Subcutaneous abdominal adipose tissue (tissue), 5 donors: Measurements from ENCODE around the gene TMED6.

Experiments
- H3K27ac ChIP-seq: one replicate; pipeline ENCODE4 v1.7.0; 2013; ENCODE audit warnings: low read depth, mild to moderate bottlenecking, inconsistent platforms, low read length, moderate library complexity
- H3K27me3 ChIP-seq, 5 donors: one replicate each; pipeline ENCODE4 v1.7.0; 2013; ENCODE audit warnings: low read length in 5 of 5, inconsistent platforms in 1 of 5; ENCODE audit not compliant: control insufficient read depth in 5 of 5, insufficient read depth in 4 of 5
- H3K36me3 ChIP-seq, 5 donors: one replicate each; pipeline ENCODE4 v1.7.0; 2013; ENCODE audit warnings: low read length in 5 of 5; ENCODE audit not compliant: control insufficient read depth in 5 of 5, insufficient read depth in 5 of 5
- H3K4me1 ChIP-seq, 5 donors: one replicate each; pipeline ENCODE4 v1.7.0; 2013; ENCODE audit warnings: low read length in 5 of 5, mild to moderate bottlenecking in 3 of 5, moderate library complexity in 1 of 5; ENCODE audit not compliant: control insufficient read depth in 5 of 5, insufficient read depth in 5 of 5
- H3K4me3 ChIP-seq, 5 donors: one replicate each; pipeline ENCODE4 v1.7.0; 2013; ENCODE audit warnings: low read length in 5 of 5, low read depth in 1 of 5
- H3K9ac ChIP-seq, 5 donors: one replicate each; pipeline ENCODE4 v1.7.0; 2013; ENCODE audit warnings: low read length in 5 of 5, mild to moderate bottlenecking in 4 of 5, moderate library complexity in 3 of 5
- H3K9me3 ChIP-seq, 5 donors: one replicate each; pipeline ENCODE4 v1.7.0; 2013; ENCODE audit warnings: low read length in 5 of 5; ENCODE audit not compliant: control insufficient read depth in 5 of 5
- donor health status: healthy.
- donor health status: healthy.
- donor health status: healthy.
- donor health status: healthy.
- donor health status: healthy.

Gene TMED6

GRCh38 chr16:69325784-69326171 is 25.8 kb downstream of the TMED6 start:
- H3K27me3 ChIP-seq: no peaks in the 10 kb centered on the region
- H3K36me3 ChIP-seq: peaks cover 0 to 63% (median 54%) of the 10 kb centered on the region in 5 donors
- no peak overlapping the region for H3K4me3 ChIP-seq
- no peaks in the 10 kb centered on the region for H3K9me3 ChIP-seq
- peaks cover 7 to 59% (median 43%) of the 10 kb centered on the region in 5 donors for H3K4me1 ChIP-seq
- peak overlapping the region in 1 of 5 donors; percentile 23 for H3K9ac ChIP-seq
- H3K27ac ChIP-seq: no peak overlapping the region

- Histone ChIP-seq H3K36me3 (peaks cover 0 to 73% (median 64%) of the 10 kb centered on the region in 5 donors), H3K9me3 (no peaks in the 10 kb centered on the region), H3K9ac (no peak overlapping the region), H3K4me1 (peaks cover 7 to 54% (median 37%) of the 10 kb centered on the region in 5 donors), H3K4me3 (no peak overlapping the region), H3K27me3 (no peaks in the 10 kb centered on the region), H3K27ac (no peak overlapping the region)
Measured at GRCh38 chr16:69324585-69325253, 26.9 kb downstream of the TMED6 start.

GRCh38 chr16:69324013-69324531 is 27.5 kb downstream of the TMED6 start:
- H3K9me3 ChIP-seq: no peaks in the 10 kb centered on the region
- no peak overlapping the region for H3K27ac ChIP-seq
- H3K4me1 ChIP-seq: peaks cover 6 to 48% (median 31%) of the 10 kb centered on the region in 5 donors
- H3K36me3 ChIP-seq: peaks cover 0 to 80% (median 71%) of the 10 kb centered on the region in 5 donors
- no peak overlapping the region for H3K4me3 ChIP-seq
- no peaks in the 10 kb centered on the region for H3K27me3 ChIP-seq
- no peak overlapping the region for H3K9ac ChIP-seq

GRCh38 chr16:69323415-69323814 is 28.2 kb downstream of the TMED6 start:
- peaks cover 0 to 85% (median 76%) of the 10 kb centered on the region in 5 donors for H3K36me3 ChIP-seq
- H3K9ac ChIP-seq: peak overlapping the region in 1 of 5 donors; percentile 47
- no peak overlapping the region for H3K4me3 ChIP-seq
- H3K4me1 ChIP-seq: peaks cover 6 to 41% (median 24%) of the 10 kb centered on the region in 5 donors
- no peaks in the 10 kb centered on the region for H3K27me3 ChIP-seq
- no peak overlapping the region for H3K27ac ChIP-seq
- no peaks in the 10 kb centered on the region for H3K9me3 ChIP-seq

GRCh38 chr16:69322343-69322742 is 29.2 kb downstream of the TMED6 start:
- peaks cover 6 to 32% (median 17%) of the 10 kb centered on the region in 5 donors for H3K4me1 ChIP-seq
- no peak overlapping the region for H3K4me3 ChIP-seq
- H3K36me3 ChIP-seq: peaks cover 0 to 87% (median 80%) of the 10 kb centered on the region in 5 donors
- H3K27me3 ChIP-seq: no peaks in the 10 kb centered on the region
- H3K9ac ChIP-seq: no peak overlapping the region
- no peaks in the 10 kb centered on the region for H3K9me3 ChIP-seq
- H3K27ac ChIP-seq: no peak overlapping the region

- peaks cover 0 to 91% (median 86%) of the 10 kb centered on the region in 5 donors for H3K36me3 ChIP-seq
- no peaks in the 10 kb centered on the region for H3K9me3 ChIP-seq
- no peaks in the 10 kb centered on the region for H3K27me3 ChIP-seq
- no peak overlapping the region for H3K4me3 ChIP-seq
- no peak overlapping the region for H3K27ac ChIP-seq
- H3K4me1 ChIP-seq: peaks cover 2 to 20% (median 10%) of the 10 kb centered on the region in 5 donors
- no peak overlapping the region for H3K9ac ChIP-seq
Measured at GRCh38 chr16:69321080-69321479, 30.5 kb downstream of the TMED6 start.

GRCh38 chr16:69320740-69321073 is 30.9 kb downstream of the TMED6 start:
- H3K27ac ChIP-seq: no peak overlapping the region
- H3K9me3 ChIP-seq: no peaks in the 10 kb centered on the region
- peaks cover 0 to 16% (median 11%) of the 10 kb centered on the region in 5 donors for H3K4me1 ChIP-seq
- H3K27me3 ChIP-seq: no peaks in the 10 kb centered on the region
- no peak overlapping the region for H3K4me3 ChIP-seq
- H3K36me3 ChIP-seq: peaks cover 0 to 91% (median 86%) of the 10 kb centered on the region in 5 donors
- H3K9ac ChIP-seq: no peak overlapping the region

GRCh38 chr16:69319826-69320739 is 31.5 kb downstream of the TMED6 start:
- Histone ChIP-seq H3K27me3 (no peaks in the 10 kb centered on the region), H3K4me3 (no peak overlapping the region), H3K9ac (no peak overlapping the region), H3K4me1 (peaks cover 0 to 20% (median 15%) of the 10 kb centered on the region in 5 donors), H3K9me3 (no peaks in the 10 kb centered on the region), H3K27ac (no peak overlapping the region), H3K36me3 (peaks cover 0 to 94% (median 88%) of the 10 kb centered on the region in 5 donors)

DNA sequence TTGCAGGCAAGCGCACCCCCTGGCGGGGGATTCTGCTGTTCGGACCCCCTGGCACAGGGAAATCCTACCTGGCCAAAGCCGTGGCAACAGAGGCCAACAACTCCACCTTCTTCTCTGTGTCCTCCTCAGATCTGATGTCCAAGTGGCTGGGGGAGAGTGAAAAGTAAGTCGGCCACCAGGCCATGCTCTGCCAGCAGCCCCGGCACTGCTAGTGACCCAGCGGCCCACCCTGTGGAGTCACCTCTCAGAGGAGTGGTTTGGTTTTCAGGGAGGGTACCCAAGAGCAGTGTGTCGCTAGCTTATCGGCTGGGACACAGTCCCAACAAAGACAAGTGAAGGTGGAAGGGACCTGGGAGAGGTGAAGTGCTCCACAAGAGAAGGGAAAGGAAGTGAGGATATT is 32.2 kb downstream of the TMED6 start:
- H3K27ac ChIP-seq: no peak overlapping the region
- no peaks in the 10 kb centered on the region for H3K9me3 ChIP-seq
- no peak overlapping the region for H3K9ac ChIP-seq
- H3K27me3 ChIP-seq: no peaks in the 10 kb centered on the region
- H3K4me3 ChIP-seq: no peak overlapping the region
- H3K4me1 ChIP-seq: peaks cover 0 to 18% (median 11%) of the 10 kb centered on the region in 5 donors
- H3K36me3 ChIP-seq: peaks cover 0 to 92% (median 85%) of the 10 kb centered on the region in 5 donors

DNA sequence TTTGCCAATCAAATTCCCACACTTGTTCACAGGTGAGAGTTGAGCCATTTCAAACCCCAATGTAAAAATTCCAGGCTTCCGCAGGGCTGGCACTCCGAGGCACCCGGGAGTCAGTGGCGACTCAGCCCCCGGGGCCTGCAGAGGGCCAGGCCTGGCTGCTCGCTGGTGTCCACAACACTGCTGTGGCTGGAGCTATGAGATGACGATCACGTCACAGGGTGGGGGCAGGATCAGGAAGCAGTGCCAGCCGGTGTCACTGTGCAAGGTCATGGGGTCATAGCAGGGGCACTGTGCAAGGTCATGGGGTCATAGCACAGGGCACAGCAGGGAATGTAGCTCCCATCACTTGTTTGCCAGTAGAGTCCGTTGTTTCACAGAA is 32.7 kb downstream of the TMED6 start:
- H3K27me3 ChIP-seq: no peaks in the 10 kb centered on the region
- no peak overlapping the region for H3K27ac ChIP-seq
- peaks cover 0 to 13% (median 6%) of the 10 kb centered on the region in 5 donors for H3K4me1 ChIP-seq
- no peak overlapping the region for H3K9ac ChIP-seq
- no peaks in the 10 kb centered on the region for H3K9me3 ChIP-seq
- H3K36me3 ChIP-seq: peaks cover 0 to 90% (median 86%) of the 10 kb centered on the region in 5 donors
- H3K4me3 ChIP-seq: no peak overlapping the region
